ENCODE results near the gene CYP26A1.

GRCh38 chr10:93028883-93029282 lies 44.8 kb upstream of the CYP26A1 start:
- TF ChIP-seq CTCF (IDR thresholded peaks at IDR 0.05; ENCODE audit: borderline replicate concordance, extremely low read depth, low read length, poor library complexity, severe bottlenecking) (no peak), EZH2 (IDR thresholded peaks at IDR 0.05; ENCODE audit: borderline replicate concordance, low read depth, low read length, severe bottlenecking) (no peak)
